Ascending aorta (tissue), 2 donors: ENCODE measurements around the gene CCDC85A. TPM values are rescaled to one million over a fixed set of nuclear protein-coding genes. Genes with fewer than 3 reads are reported as not detected.

Experiments
- DNase-seq, 2 donors: peaks; one replicate each; pipeline ENCODE4 v3.0.0-alpha.2; 2019; ENCODE audit warnings: low spot score in 2 of 2
- H3K27ac ChIP-seq, 2 donors: fragments of 200-600 bp; sonication (generic); one replicate each; pipeline ENCODE4 v1.5.1; 2016 to 2017; ENCODE audit warnings: mild to moderate bottlenecking in 1 of 2
- H3K27me3 ChIP-seq: fragments of 200-600 bp; sonication (generic); one replicate; pipeline ENCODE4 v1.5.1; 2017
- H3K36me3 ChIP-seq, 2 donors: fragments of 200-600 bp; sonication (generic); one replicate each; pipeline ENCODE4 v1.5.1; 2016
- H3K4me1 ChIP-seq, 2 donors: fragments of 200-600 bp; sonication (generic); one replicate each; pipeline ENCODE4 v1.5.1; 2016 to 2017; ENCODE audit warnings: mild to moderate bottlenecking in 1 of 2
- H3K4me3 ChIP-seq, 2 donors: fragments of 200-600 bp; sonication (generic); one replicate each; pipeline ENCODE4 v1.5.1; 2016 to 2017; ENCODE audit warnings: mild to moderate bottlenecking in 1 of 2
- H3K9me3 ChIP-seq, 2 donors: fragments of 200-600 bp; sonication (generic); one replicate each; pipeline ENCODE4 v1.5.1; 2016
- intact Hi-C: fragments of 100-400 bp; cut with DNase I; formaldehyde crosslinking; loops from one replicate; pipeline ENCODE4 v1.15.1; 2023
- total RNA-seq: library from RNA; depleted of rRNA; stranded (reverse); fragments of >200 nt; gene quantifications from one replicate; pipeline ENCODE4 v1.1.0, GENCODE V29; 2016
- TF ChIP-seq, protein P1 (sequence below), 3 experiments: fragments of 200-600 bp in 2 of 3; fragments of 450-650 bp in 1 of 3; sonication (generic) in 2 of 3; IDR thresholded peaks; one replicate each; pipeline ENCODE4 v1.5.1; 2016 to 2019; ENCODE audit warnings: antibody characterized with exemption in 3 of 3, mild to moderate bottlenecking in 1 of 3, moderate library complexity in 1 of 3

Gene CCDC85A
- total RNA-seq, 1 donor from 2014 or later, result 15.0 TPM

DNA sequence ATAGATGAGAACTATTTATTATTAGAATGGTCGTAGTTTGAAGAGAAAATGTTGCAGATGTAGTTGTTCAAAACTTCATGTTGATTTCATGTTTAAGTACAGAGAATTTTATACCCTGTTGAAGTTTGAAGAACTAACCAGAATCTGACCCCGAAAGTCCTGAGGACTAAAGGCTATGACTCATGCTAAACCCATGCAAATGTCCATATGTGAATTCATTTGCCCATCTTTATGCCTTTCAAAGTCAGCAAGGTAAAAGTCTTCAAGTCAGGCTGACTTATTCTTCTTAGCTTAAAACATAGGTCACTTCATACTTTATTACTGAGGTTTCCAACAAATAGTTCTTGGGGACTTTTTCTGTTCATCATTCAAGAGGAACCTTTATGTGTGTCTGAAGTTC, 185.5 kb downstream of the CCDC85A start:
- no peak overlapping the region for H3K4me3 ChIP-seq
- no peak for DNase-seq
- no peaks in the 10 kb centered on the region for H3K4me1 ChIP-seq
- H3K36me3 ChIP-seq, result no peaks in the 10 kb centered on the region
- H3K27ac ChIP-seq, result no peak overlapping the region
- TF ChIP-seq, protein P1, sequence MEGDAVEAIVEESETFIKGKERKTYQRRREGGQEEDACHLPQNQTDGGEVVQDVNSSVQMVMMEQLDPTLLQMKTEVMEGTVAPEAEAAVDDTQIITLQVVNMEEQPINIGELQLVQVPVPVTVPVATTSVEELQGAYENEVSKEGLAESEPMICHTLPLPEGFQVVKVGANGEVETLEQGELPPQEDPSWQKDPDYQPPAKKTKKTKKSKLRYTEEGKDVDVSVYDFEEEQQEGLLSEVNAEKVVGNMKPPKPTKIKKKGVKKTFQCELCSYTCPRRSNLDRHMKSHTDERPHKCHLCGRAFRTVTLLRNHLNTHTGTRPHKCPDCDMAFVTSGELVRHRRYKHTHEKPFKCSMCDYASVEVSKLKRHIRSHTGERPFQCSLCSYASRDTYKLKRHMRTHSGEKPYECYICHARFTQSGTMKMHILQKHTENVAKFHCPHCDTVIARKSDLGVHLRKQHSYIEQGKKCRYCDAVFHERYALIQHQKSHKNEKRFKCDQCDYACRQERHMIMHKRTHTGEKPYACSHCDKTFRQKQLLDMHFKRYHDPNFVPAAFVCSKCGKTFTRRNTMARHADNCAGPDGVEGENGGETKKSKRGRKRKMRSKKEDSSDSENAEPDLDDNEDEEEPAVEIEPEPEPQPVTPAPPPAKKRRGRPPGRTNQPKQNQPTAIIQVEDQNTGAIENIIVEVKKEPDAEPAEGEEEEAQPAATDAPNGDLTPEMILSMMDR (IDR thresholded peaks at IDR 0.05), result no peak
- intact Hi-C loops, result no loop called here
- no peaks in the 10 kb centered on the region for H3K27me3 ChIP-seq
- H3K9me3 ChIP-seq, result no peaks in the 10 kb centered on the region

DNA sequence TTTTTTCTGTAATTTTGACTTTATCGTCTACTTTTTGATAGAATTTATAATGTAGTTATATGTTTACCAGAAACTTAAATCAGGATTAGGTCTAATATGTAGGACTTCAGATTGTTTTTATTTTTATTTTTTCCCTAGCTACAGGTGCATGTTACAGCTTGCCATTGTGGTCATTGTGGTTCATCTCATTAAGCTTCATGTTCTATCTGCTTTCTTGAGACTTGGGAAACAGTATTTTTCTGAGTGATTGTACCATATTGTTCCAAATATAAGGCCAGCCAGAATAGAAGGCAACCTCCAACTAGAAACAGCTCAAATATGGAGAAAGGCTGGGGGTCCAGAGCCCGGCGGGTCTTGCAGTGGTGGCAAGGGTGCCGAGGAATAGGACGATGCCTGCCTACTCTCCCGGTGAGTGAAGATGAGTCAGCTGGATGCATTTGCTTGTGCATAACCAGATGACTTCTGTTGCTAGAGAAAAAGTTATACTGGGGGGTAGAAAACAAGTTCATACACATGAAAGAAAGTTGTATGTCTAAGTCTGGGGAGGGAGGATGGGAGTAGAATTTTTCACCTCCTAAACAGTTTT, 188.4 kb downstream of the CCDC85A start:
- intact Hi-C loops, result no loop called here
- H3K4me3 ChIP-seq, result no peak overlapping the region

DNA sequence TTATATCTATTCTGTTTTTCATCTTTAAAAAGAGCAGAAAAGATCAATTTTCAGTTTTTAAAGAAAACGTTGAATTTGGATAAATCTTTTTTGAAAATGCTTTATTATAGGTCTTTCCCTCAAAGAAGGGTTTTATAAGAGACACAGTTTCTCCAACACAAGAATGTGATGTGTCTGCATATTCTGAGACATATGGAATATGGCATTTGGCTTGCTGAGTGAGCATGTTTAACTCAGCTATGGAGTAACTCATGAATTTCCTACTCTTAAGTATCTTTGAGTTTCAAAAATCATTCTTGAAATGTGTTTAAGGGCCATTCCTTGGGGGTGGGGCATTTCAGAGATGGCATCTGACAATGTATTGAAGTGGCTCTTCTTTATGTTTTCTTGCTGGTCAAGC, 191.5 kb downstream of the CCDC85A start:
- H3K9me3 ChIP-seq, result no peaks in the 10 kb centered on the region
- no peaks in the 10 kb centered on the region for H3K4me1 ChIP-seq
- H3K27me3 ChIP-seq, result no peaks in the 10 kb centered on the region
- TF ChIP-seq, protein P1 (IDR thresholded peaks at IDR 0.05), result no peak
- intact Hi-C loops, result no loop called here
- H3K27ac ChIP-seq, result no peak overlapping the region
- H3K36me3 ChIP-seq, result no peaks in the 10 kb centered on the region
- no peak for DNase-seq
- H3K4me3 ChIP-seq, result no peak overlapping the region

More for the DNA sequence above, 188.4 kb downstream of the CCDC85A start:
- DNase-seq, result no peak
- H3K9me3 ChIP-seq, result no peaks in the 10 kb centered on the region
- H3K4me1 ChIP-seq, result no peaks in the 10 kb centered on the region
- no peaks in the 10 kb centered on the region for H3K27me3 ChIP-seq
- no peaks in the 10 kb centered on the region for H3K36me3 ChIP-seq
- H3K27ac ChIP-seq, result no peak overlapping the region
- TF ChIP-seq, protein P1 (IDR thresholded peaks at IDR 0.05), result no peak

DNA sequence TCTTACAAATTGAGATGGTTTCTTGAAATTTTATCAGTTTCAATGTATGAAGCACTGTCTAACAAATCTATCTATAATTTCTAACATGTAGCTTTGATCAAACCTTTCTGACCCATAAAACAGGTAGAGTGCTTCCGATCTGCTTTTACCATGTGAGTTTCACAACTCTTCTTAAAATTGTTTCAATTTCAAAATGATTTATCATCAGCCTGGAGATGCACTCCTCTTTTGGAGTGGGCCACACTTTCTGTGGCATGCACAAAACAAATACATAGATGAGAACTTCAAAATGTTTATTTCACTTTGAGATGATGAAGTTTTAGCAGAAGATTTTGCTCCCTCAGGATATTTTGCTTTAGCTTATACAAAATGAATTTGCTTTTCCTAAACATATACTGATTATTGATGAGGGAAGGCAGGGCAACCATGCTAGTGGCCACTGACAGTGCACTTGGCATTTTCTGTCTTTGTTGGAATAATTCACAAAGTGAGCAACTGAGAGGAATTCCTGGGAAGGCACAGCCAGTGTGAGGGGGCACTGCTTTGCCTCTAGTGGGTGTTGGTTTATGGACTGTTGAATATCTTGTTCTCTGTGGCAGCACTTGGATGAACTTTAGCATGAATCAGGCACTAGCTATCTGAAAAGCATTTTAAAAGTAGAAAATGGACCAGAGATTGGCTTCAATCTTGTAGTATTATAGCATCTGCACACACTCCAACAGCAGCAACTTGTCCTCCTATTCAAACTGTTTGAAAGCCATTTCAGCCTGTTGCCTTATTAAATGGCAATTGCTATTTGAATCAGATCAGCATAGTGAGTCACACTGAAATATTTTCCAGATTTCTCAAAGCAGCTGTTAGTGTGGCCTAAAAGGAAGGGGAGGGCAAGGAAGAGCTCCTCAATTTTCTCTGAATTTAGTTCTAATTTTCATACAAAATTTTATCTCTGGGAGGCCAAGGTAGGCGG, 193.2 kb downstream of the CCDC85A start:
- TF ChIP-seq, protein P1 (IDR thresholded peaks at IDR 0.05), result no peak
- DNase-seq, result no peak
- Histone ChIP-seq H3K9me3 (no peaks in the 10 kb centered on the region), H3K27ac (no peak overlapping the region), H3K27me3 (no peaks in the 10 kb centered on the region), H3K4me1 (no peaks in the 10 kb centered on the region), H3K4me3 (no peak overlapping the region), H3K36me3 (no peaks in the 10 kb centered on the region)
- intact Hi-C loops, result no loop called here

DNA sequence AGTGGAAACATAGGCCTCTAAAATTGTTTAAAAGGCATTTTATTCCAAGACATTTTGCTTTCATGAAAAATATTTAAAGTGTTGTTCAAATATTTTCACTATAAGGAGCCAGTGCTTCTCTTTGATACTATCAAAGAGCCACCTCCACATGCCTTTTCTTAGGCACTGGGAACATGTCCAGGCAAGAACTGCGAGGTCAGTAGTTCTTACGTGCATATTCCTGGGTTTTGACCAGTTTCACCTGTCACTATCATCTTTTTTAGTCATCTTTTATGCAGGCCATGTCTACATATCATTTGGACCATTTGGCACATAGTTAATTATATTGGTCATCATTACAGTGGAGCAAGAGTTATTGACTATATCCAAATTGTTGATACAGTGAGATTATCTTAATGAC, 195.3 kb downstream of the CCDC85A start:
- Histone ChIP-seq H3K36me3 (no peaks in the 10 kb centered on the region), H3K4me1 (no peaks in the 10 kb centered on the region), H3K9me3 (no peaks in the 10 kb centered on the region), H3K4me3 (no peak overlapping the region), H3K27ac (no peak overlapping the region), H3K27me3 (no peaks in the 10 kb centered on the region)
- DNase-seq, result no peak
- intact Hi-C loops, result no loop called here
- TF ChIP-seq, protein P1 (IDR thresholded peaks at IDR 0.05), result no peak
